ENCODE data around the gene DAD1.
A peak's percentile ranks its signal among the peaks of the same experiment; 100 is the strongest.
"Not testable (repeated sequence)": the region's sequence is repeated elsewhere in the genome, so short reads cannot be mapped to it uniquely, and the experiment has no call there.

The DAD1 gene

GRCh38 chr14:22589096-22589839, at the start of gene DAD1:
Gene DAD1 (minus strand): TSS chr14:22589224. CDS start chr14:22589157, 67 bp downstream.
- DNase-seq, result peak; percentile 100

- DNase-seq, result not testable (repeated sequence)
These were observed 47.0 kb upstream of the DAD1 start for GRCh38 chr14:22635980-22636379.

GRCh38 chr14:22634233-22634900, 45.3 kb upstream of the DAD1 start:
- no peak for DNase-seq

- no peak for DNase-seq
These were observed 41.5 kb upstream of the DAD1 start for GRCh38 chr14:22630486-22630885.

GRCh38 chr14:22630066-22630465, 41.0 kb upstream of the DAD1 start:
- no peak for DNase-seq

GRCh38 chr14:22629361-22629760, 40.3 kb upstream of the DAD1 start:
- DNase-seq, result no peak

GRCh38 chr14:22627506-22628263, 38.7 kb upstream of the DAD1 start:
- no peak for DNase-seq

- DNase-seq, result no peak
These were observed 37.6 kb upstream of the DAD1 start for GRCh38 chr14:22626590-22626989.

- DNase-seq, result no peak
These were observed 34.0 kb upstream of the DAD1 start for GRCh38 chr14:22623047-22623446.

GRCh38 chr14:22622255-22622654, 33.2 kb upstream of the DAD1 start:
- DNase-seq, result no peak

GRCh38 chr14:22615765-22616164, 26.7 kb upstream of the DAD1 start:
- DNase-seq, result not testable (repeated sequence)

- DNase-seq, result no peak
These were observed 25.3 kb upstream of the DAD1 start for GRCh38 chr14:22614240-22614799.

GRCh38 chr14:22613736-22614239, 24.8 kb upstream of the DAD1 start:
- DNase-seq, result no peak

- DNase-seq, result no peak
These were observed 24.2 kb upstream of the DAD1 start for GRCh38 chr14:22613106-22613695.

GRCh38 chr14:22610931-22611330, 21.9 kb upstream of the DAD1 start:
- no peak for DNase-seq

GRCh38 chr14:22607291-22607690, 18.3 kb upstream of the DAD1 start:
- no peak for DNase-seq

GRCh38 chr14:22606380-22606779, 17.4 kb upstream of the DAD1 start:
- DNase-seq, result no peak

- no peak for DNase-seq
These were observed 13.8 kb upstream of the DAD1 start for GRCh38 chr14:22602862-22603261.

GRCh38 chr14:22601996-22602395, 13.0 kb upstream of the DAD1 start:
- DNase-seq, result no peak

GRCh38 chr14:22601456-22601855, 12.4 kb upstream of the DAD1 start:
- no peak for DNase-seq

GRCh38 chr14:22600027-22600426, 11.0 kb upstream of the DAD1 start:
- DNase-seq, result no peak

- DNase-seq, result no peak
These were observed 10.3 kb upstream of the DAD1 start for GRCh38 chr14:22599349-22599748.

GRCh38 chr14:22598896-22599244, 9.8 kb upstream of the DAD1 start:
- peak; percentile 59 for DNase-seq

All from activated CD4-positive, alpha-beta T cell treated with anti-CD3 and anti-CD28 coated beads for 48 hours (primary cell).